ENCODE measurements around the gene DNM2.

GRCh38 chr19:10830370-10830769, 112.5 kb downstream of the DNM2 start:
- TF ChIP-seq L3MBTL2 (conservative IDR thresholded peaks at IDR 0.05), result no peak
- no peak for TF ChIP-seq FOXM1 (IDR thresholded peaks at IDR 0.05; ENCODE audit: borderline replicate concordance)
- no peak for TF ChIP-seq SUZ12 (IDR thresholded peaks at IDR 0.05)
- TF ChIP-seq, protein P1, sequence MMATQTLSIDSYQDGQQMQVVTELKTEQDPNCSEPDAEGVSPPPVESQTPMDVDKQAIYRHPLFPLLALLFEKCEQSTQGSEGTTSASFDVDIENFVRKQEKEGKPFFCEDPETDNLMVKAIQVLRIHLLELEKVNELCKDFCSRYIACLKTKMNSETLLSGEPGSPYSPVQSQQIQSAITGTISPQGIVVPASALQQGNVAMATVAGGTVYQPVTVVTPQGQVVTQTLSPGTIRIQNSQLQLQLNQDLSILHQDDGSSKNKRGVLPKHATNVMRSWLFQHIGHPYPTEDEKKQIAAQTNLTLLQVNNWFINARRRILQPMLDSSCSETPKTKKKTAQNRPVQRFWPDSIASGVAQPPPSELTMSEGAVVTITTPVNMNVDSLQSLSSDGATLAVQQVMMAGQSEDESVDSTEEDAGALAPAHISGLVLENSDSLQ (IDR thresholded peaks at IDR 0.05), result no peak
- no peak for TF ChIP-seq LEF1 (IDR thresholded peaks at IDR 0.05; ENCODE audit: borderline replicate concordance)
- no peak for TF ChIP-seq SP1 (IDR thresholded peaks at IDR 0.05)
- no peak for TF ChIP-seq NFRKB (IDR thresholded peaks at IDR 0.05)
- TF ChIP-seq FOXK2 (IDR thresholded peaks at IDR 0.05), result no peak
- TF ChIP-seq BHLHE40 (IDR thresholded peaks at IDR 0.05; ENCODE audit: borderline replicate concordance), result no peak
- TF ChIP-seq ZNF384 (IDR thresholded peaks at IDR 0.05), result no peak
- no peak for TF ChIP-seq FOXA1 (IDR thresholded peaks at IDR 0.05)
- no peak for TF ChIP-seq TARDBP (IDR thresholded peaks at IDR 0.05)

Data from HEK293T (cell line).